EH (cell line): ENCODE results near the gene SAMM50.
A peak's percentile ranks its signal among the peaks of the same experiment; 100 is the strongest.

Experiments used
- DNase-seq: peaks from one replicate; pipeline ENCODE4 v3.0.0-alpha.2; 2015; ENCODE audit warnings: low read depth

SAMM50 gene

DNA sequence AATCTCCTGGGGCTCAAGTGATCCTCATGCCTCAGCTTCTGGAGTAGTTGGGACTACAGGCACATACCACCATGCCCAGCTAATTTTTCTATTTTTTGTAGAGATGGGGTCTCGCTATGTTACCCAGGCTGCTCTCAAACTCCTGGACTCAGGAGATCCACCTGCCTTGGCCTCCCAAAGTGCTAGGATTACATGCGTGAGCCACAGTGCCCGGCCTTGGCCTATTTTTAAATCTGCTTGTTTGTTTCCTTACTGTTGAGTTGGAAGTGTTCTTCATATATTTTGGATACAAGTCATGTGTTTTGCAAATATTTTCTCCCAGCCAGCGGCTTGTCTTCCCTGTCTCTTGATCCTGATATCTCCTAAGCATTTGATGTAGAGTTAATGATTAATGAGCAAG, 73.8 kb downstream of the SAMM50 start:
- no peak for DNase-seq

DNA sequence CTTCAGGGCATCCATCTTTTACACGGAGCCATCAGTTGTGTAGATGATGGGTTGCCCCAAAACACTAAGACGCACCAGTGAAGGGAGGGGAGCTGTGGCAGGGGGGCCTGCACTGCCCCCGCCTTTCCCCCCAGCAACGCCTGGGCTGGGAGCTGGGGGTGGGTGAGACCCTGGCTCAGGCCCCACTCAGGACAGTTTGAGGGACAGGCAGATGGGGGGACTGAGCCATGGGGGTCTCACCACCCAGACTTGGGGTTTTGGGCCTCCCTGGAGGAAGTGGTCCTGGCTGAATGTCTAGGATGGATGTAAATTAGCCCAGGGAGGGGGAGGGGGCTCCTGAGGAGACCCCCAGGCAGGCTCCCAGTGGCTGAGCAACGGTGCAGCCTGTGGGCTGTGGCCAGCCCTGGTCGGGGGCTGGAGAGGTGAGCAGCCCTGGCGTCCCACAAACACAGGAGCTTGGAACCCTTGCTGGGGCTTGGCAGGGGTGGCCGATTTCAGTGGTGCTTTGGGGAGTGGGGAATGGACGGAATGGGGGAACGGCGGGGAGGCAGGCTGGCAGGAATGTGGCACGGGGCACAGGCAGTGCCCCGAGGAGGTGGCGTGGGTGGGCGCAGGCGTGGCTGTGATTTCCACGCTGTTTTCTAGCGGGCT, 74.9 kb downstream of the SAMM50 start:
- no peak for DNase-seq

DNA sequence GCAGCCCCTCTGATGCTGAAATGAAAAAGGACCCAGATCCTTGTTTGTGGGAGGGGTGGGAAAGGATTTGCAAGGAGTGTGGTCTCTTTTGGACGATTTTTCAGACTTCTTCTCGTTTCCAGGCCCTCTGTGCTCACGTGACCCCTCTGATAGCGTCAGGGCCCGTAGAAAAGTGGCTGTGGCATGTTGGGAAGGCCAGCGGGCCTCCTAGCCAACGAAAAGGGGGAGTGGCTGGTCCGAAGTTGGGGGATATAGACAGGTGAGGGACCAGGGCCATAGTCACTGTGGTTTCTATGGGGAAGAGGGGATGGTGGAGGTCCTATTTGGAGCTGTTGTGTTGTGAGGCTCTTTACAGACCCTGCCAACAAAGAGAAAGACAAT, 75.5 kb downstream of the SAMM50 start:
- no peak for DNase-seq

DNA sequence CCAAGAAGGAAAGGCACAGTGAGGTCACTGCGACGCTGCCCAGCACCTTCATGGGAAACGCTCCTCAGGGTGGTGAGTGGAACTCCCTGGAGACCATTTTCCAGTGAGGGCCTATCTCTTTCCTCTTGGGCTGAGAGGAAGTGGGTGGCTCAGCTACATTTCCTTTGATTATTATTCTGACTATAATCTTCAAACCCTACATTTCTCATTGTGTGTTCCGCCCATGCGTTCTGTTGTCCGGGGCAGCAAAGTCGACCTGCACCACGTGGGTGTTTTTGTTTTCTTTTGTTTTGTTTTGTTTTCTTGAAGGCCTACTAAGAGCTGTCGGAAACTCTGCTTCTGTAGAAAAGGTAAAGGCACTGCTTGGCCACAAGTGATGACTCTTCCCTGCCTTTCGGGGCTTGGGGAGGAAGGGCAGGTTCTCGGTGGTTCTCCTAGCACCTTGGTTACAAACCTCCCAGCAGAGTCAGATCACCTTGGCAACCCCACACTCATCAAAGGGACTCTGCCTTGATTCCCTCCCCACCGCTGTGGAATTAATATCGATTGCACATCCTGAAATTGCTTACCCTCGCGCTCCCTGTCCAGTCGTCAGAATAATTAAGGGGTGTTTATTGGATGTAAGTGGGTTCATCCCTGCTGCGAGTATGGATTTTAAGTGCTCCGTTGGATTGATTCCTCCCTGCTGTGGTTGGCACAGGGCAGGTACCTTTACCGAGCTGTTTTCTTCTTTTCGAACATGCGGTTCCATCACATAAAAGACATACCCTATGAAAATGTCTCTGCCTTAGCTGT, 76.1 kb downstream of the SAMM50 start:
- DNase-seq: no peak

DNA sequence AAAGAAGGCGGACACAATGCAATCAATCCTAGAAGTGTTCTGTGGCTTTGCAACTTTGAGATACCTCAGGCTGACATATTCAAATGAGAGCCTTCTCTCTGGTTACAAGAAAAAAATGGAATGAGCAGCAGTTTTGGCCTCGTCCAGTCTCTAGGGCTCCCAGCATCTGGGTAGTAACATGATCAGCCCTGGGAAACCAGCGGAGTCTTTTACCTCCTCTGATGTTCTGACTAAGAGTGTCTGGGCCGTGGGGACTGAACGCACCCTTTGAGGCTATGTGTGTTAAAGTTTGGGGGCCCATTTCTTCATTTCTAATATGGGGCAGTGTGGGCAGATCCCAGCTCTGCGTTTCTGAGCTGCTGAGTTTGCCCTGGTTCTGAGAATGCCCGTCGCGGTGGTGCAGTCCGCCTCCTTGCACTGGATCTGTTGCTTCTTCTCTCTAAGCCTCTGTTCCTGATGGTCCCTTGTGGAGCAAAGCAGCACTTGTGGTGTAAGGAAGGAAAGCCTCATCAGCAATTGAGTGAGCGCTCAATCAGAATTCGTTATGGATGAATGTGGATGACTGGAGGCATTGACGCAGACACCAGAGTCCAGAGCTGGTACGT, 77.0 kb downstream of the SAMM50 start:
- DNase-seq: no peak

DNA sequence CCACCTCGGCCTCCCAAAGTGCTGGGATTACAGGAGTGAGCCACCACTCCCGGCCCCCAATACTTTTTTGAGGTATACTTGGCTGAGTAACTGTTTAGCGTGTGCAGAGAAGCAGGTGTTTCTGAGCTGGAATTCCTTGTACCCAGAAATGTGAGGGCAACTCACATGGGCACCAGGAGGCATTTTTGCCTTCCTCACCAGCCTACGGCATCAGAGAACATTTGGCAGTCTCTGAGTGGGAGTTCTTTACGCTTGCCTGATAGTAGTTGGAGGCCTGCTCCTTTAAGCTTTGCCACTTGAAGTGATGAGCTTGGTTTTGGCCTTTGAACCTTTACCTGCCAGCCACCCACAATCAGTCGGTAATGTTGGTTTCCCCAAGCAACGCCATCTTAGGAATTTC, 78.0 kb downstream of the SAMM50 start:
- no peak for DNase-seq

GRCh38 chr22:44033694-44034093, 78.5 kb downstream of the SAMM50 start:
- no peak for DNase-seq

- peak; percentile 96 for DNase-seq
These were observed 82.5 kb downstream of the SAMM50 start for GRCh38 chr22:44037519-44038375.

DNA sequence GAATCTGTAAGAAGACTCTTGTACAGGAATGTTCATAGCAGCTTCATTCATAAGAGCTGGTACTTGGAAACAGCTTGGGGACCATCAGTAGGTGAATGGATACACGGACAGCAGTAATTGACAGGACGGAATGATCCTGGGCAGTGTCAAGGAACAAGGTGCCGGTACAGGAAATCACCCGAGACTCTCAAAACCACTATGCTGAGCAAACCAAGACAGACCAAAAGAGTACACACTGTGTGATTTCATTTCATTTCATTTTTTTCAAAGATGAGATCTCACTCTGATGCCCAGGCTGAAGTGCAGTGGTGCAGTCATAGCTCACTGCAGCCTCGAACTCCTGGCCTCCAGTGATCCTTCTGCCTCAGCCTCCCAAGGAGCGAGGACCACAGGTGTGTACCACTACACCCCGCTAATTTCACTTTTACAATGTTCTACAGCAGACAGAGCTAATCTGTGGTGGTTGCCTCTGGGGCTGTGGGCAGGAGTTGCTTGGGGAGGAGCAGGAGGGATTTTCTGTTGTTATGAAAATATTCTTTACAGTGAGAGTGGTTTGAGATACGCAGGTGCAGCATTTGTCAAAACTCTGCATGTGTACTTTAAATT, 84.4 kb downstream of the SAMM50 start:
- no peak for DNase-seq

GRCh38 chr22:44042249-44043218, 87.3 kb downstream of the SAMM50 start:
- DNase-seq: peak; percentile 32

GRCh38 chr22:44045145-44045544, 89.9 kb downstream of the SAMM50 start:
- DNase-seq: peak; percentile 75
